ENCODE results near the gene ERBB3. TPM values are rescaled to one million over a fixed set of nuclear protein-coding genes. Genes with fewer than 3 reads are reported as not detected.
"Not testable (repeated sequence)": the region's sequence is repeated elsewhere in the genome, so short reads cannot be mapped to it uniquely, and the experiment has no call there.

ERBB3 gene
- total RNA-seq, 6 donors from 2014 or later: 56.8 to 171 (median 101) TPM

- peak overlapping the region; percentile 59 to 80 (median 67) for H3K4me3 ChIP-seq
- no peak for TF ChIP-seq POLR2AphosphoS5 (IDR thresholded peaks at IDR 0.05)
- no peak for TF ChIP-seq POLR2A (IDR thresholded peaks at IDR 0.05)
- TF ChIP-seq CTCF (IDR thresholded peaks at IDR 0.05): no peak
- H3K4me1 ChIP-seq: peaks cover 12 to 24% (median 19%) of the 10 kb centered on the region in 4 donors
- peaks cover 10 to 35% (median 24%) of the 10 kb centered on the region in 4 donors for H3K36me3 ChIP-seq
- 43% methylated on average over 9 of the region's 9 CpGs for WGBS, 2 donors
- DNase-seq (no peak), ATAC-seq (ENCODE audit: low FRiP score in 2 of 2) (no peak)
- no peaks in the 10 kb centered on the region for H3K27me3 ChIP-seq
- H3K27ac ChIP-seq: peak overlapping the region; percentile 90 to 97 (median 92)
- no peaks in the 10 kb centered on the region for H3K9me3 ChIP-seq
Measured at GRCh38 chr12:56042843-56043242, 37.1 kb upstream of the ERBB3 start.

- DNase-seq: no peak
- TF ChIP-seq CTCF (IDR thresholded peaks at IDR 0.05) (no peak), POLR2AphosphoS5 (IDR thresholded peaks at IDR 0.05) (no peak), POLR2A (IDR thresholded peaks at IDR 0.05) (no peak), EP300 (IDR thresholded peaks at IDR 0.05) (no peak)
- H3K27me3 ChIP-seq: no peaks in the 10 kb centered on the region
- no peaks in the 10 kb centered on the region for H3K9me3 ChIP-seq
- no peak overlapping the region for H3K27ac ChIP-seq
- peaks cover 10 to 35% (median 24%) of the 10 kb centered on the region in 4 donors for H3K36me3 ChIP-seq
- no peak for ATAC-seq (ENCODE audit: low FRiP score in 2 of 2)
- 90 to 91% methylated on average over 8 to 9 of the region's 9 CpGs for WGBS, 2 donors
- no peak overlapping the region for H3K4me3 ChIP-seq
- H3K4me1 ChIP-seq: peaks cover 12 to 16% (median 14%) of the 10 kb centered on the region in 4 donors
Measured at GRCh38 chr12:56046027-56046780, 33.8 kb upstream of the ERBB3 start.

GRCh38 chr12:56053407-56053893 is 26.5 kb upstream of the ERBB3 start:
- 79 to 83% methylated on average over 6 of the region's 6 CpGs for WGBS, 2 donors
- no peak overlapping the region for H3K4me3 ChIP-seq
- H3K27me3 ChIP-seq: no peaks in the 10 kb centered on the region
- H3K9me3 ChIP-seq: no peaks in the 10 kb centered on the region
- DNase-seq (no peak), ATAC-seq (ENCODE audit: low FRiP score in 2 of 2) (no peak)
- TF ChIP-seq POLR2A (IDR thresholded peaks at IDR 0.05): no peak
- TF ChIP-seq POLR2AphosphoS5 (IDR thresholded peaks at IDR 0.05): no peak
- no peak for TF ChIP-seq CTCF (IDR thresholded peaks at IDR 0.05)
- TF ChIP-seq EP300 (IDR thresholded peaks at IDR 0.05): no peak
- H3K27ac ChIP-seq: no peak overlapping the region
- H3K36me3 ChIP-seq: no peaks in the 10 kb centered on the region
- no peaks in the 10 kb centered on the region for H3K4me1 ChIP-seq

- not testable (repeated sequence) for DNase-seq; H3K27ac ChIP-seq; H3K9me3 ChIP-seq; H3K4me1 ChIP-seq; ATAC-seq (ENCODE audit: low FRiP score in 2 of 2); H3K36me3 ChIP-seq; H3K4me3 ChIP-seq; H3K27me3 ChIP-seq
- 89 to 94% methylated on average over 8 of the region's 8 CpGs for WGBS, 2 donors
Measured at GRCh38 chr12:56059964-56060363, 20.0 kb upstream of the ERBB3 start.

GRCh38 chr12:56061982-56062381 is 18.0 kb upstream of the ERBB3 start:
- WGBS, 2 donors: 66 to 67% methylated on average over 5 of the region's 5 CpGs
- TF ChIP-seq POLR2A (IDR thresholded peaks at IDR 0.05): no peak
- TF ChIP-seq EP300 (IDR thresholded peaks at IDR 0.05): no peak
- TF ChIP-seq CTCF (IDR thresholded peaks at IDR 0.05): no peak
- no peak for TF ChIP-seq POLR2AphosphoS5 (IDR thresholded peaks at IDR 0.05)
- DNase-seq: no peak

More at GRCh38 chr12:56061982-56062381, 18.0 kb upstream of the ERBB3 start:
- Histone ChIP-seq H3K27ac (no peak overlapping the region), H3K36me3 (no peaks in the 10 kb centered on the region), H3K9me3 (no peaks in the 10 kb centered on the region), H3K4me3 (no peak overlapping the region), H3K4me1 (no peaks in the 10 kb centered on the region), H3K27me3 (no peaks in the 10 kb centered on the region)
- no peak for ATAC-seq (ENCODE audit: low FRiP score in 2 of 2)

Measured in upper lobe of left lung (tissue), 6 donors.